ENCODE results near the gene ODF2.
"Not testable (repeated sequence)": the region's sequence is repeated elsewhere in the genome, so short reads cannot be mapped to it uniquely, and the experiment has no call there.

DNA sequence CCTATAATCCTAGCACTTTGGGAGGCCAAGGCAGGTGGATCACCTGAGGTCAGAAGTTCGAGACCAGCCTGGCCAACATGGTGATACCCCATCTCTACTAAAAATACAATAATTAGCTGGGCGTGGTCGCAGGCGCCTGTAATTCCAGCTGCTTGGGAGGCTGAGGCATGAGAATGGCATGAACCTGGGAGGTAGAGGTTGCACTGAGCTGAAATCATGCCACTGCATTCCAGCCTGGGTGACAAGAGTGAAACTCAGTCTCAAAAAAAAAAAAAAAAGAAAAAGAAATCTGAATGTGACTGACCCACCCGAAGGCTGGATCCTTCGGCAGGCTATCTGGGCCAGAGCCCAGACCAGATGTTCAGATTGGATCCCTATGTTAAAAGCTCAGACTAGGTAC lies 32.5 kb upstream of the ODF2 start:
- TF ChIP-seq, protein P1, sequence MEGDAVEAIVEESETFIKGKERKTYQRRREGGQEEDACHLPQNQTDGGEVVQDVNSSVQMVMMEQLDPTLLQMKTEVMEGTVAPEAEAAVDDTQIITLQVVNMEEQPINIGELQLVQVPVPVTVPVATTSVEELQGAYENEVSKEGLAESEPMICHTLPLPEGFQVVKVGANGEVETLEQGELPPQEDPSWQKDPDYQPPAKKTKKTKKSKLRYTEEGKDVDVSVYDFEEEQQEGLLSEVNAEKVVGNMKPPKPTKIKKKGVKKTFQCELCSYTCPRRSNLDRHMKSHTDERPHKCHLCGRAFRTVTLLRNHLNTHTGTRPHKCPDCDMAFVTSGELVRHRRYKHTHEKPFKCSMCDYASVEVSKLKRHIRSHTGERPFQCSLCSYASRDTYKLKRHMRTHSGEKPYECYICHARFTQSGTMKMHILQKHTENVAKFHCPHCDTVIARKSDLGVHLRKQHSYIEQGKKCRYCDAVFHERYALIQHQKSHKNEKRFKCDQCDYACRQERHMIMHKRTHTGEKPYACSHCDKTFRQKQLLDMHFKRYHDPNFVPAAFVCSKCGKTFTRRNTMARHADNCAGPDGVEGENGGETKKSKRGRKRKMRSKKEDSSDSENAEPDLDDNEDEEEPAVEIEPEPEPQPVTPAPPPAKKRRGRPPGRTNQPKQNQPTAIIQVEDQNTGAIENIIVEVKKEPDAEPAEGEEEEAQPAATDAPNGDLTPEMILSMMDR (IDR thresholded peaks at IDR 0.05) = not testable (repeated sequence)
- not testable (repeated sequence) for TF ChIP-seq POLR2A (IDR thresholded peaks at IDR 0.05)
